Caco-2 (cell line): ENCODE measurements around the gene SLC18A3. TPM values are rescaled to one million over a fixed set of nuclear protein-coding genes. Genes with fewer than 3 reads are reported as not detected.

Experiments
- BruUV-seq: library from RNA; stranded (reverse); fragments of 400-500 nt; replicated peaks from 2 replicates; lab custom pipeline; 2021; lab: Mats Ljungman, UMichigan
- CTCF ChIA-PET: fragments of 300-600 bp; sonication (Branson Sonifier 250); formaldehyde crosslinking; loops from one replicate; lab custom pipeline; 2022; ENCODE audit warnings: antibody characterized with exemption; lab: Charles Lee
- POLR2A ChIA-PET: fragments of 300-600 bp; sonication (Branson Sonifier 250); formaldehyde crosslinking; loops from one replicate; lab custom pipeline; 2022; ENCODE audit warnings: antibody characterized with exemption; lab: Charles Lee
- DNase-seq, 2 experiments: peaks; one replicate each; pipeline versions ENCODE4 v3.0.0 to v3.0.0-alpha.2; 2020 to 2022
- H3K27me3 ChIP-seq: replicated peaks from 2 replicates; pipeline ENCODE4 v1.6.0; 2011; ENCODE audit warnings: low read length; ENCODE audit not compliant: control insufficient read depth, insufficient read depth
- H3K36me3 ChIP-seq: 2 replicates; pipeline ENCODE4 v1.5.1; 2011; ENCODE audit warnings: low read length; ENCODE audit not compliant: control insufficient read depth, insufficient read depth
- H3K4me1 ChIP-seq: fragments of 250-450 bp; sonication (Bioruptor Pico); 2 replicates; pipeline ENCODE4 v1.5.1; 2020; ENCODE audit warnings: mild to moderate bottlenecking
- H3K4me3 ChIP-seq: 2 replicates; pipeline ENCODE4 v1.5.1; 2011; ENCODE audit warnings: low read depth, mild to moderate bottlenecking, control low read depth, low read length
- H3K9me3 ChIP-seq: fragments of 250-450 bp; sonication (Bioruptor Pico); 2 replicates; pipeline ENCODE4 v1.5.1; 2020; ENCODE audit warnings: mild to moderate bottlenecking, moderate library complexity
- H3K27ac Mint-ChIP-seq: one replicate; pipeline ENCODE4 v1.8.0; 2022; ENCODE audit warnings: mixed read lengths; ENCODE audit not compliant: unreplicated experiment
- H3K27me3 Mint-ChIP-seq: one replicate; pipeline ENCODE4 v1.8.0; 2022; ENCODE audit warnings: mixed read lengths; ENCODE audit not compliant: insufficient read depth, unreplicated experiment
- H3K36me3 Mint-ChIP-seq: one replicate; pipeline ENCODE4 v1.8.0; 2022; ENCODE audit warnings: mild to moderate bottlenecking, mixed read lengths; ENCODE audit not compliant: insufficient read depth, unreplicated experiment
- H3K4me1 Mint-ChIP-seq: one replicate; pipeline ENCODE4 v1.8.0; 2022; ENCODE audit warnings: low read depth, mixed read lengths; ENCODE audit not compliant: unreplicated experiment
- H3K4me3 Mint-ChIP-seq: one replicate; pipeline ENCODE4 v1.8.0; 2022; ENCODE audit warnings: mild to moderate bottlenecking, moderate library complexity, mixed read lengths; ENCODE audit not compliant: unreplicated experiment
- H3K9me3 Mint-ChIP-seq: one replicate; pipeline ENCODE4 v1.8.0; 2022; ENCODE audit warnings: mixed read lengths; ENCODE audit not compliant: unreplicated experiment
- intact Hi-C: fragments of 100-400 bp; cut with micrococcal nuclease; formaldehyde crosslinking; loops from one replicate; pipeline ENCODE4 v1.10.0; 2022; ENCODE audit not compliant: unreplicated experiment
- total RNA-seq: library from RNA; stranded (reverse); gene quantifications from 2 replicates; pipeline ENCODE4 v1.2.3, GENCODE V29; 2022
- TF ChIP-seq, protein P1 (sequence below), 2 experiments: fragments of 200-600 bp in 1 of 2; IDR thresholded peaks; 1 replicate in 1 of 2; 2 replicates in 1 of 2; pipeline versions ENCODE4 v1.5.1 to v1.8.0; 2011 to 2022; ENCODE audit warnings: antibody characterized with exemption in 1 of 2, control low read depth in 1 of 2, inconsistent platforms in 1 of 2, low read depth in 1 of 2, low read length in 1 of 2, mild to moderate bottlenecking in 1 of 2, moderate library complexity in 1 of 2; ENCODE audit not compliant: insufficient read depth in 1 of 2, severe bottlenecking in 1 of 2, unreplicated experiment in 1 of 2

SLC18A3 gene
- total RNA-seq, 1 experiment from 2014 or later: not detected

DNA sequence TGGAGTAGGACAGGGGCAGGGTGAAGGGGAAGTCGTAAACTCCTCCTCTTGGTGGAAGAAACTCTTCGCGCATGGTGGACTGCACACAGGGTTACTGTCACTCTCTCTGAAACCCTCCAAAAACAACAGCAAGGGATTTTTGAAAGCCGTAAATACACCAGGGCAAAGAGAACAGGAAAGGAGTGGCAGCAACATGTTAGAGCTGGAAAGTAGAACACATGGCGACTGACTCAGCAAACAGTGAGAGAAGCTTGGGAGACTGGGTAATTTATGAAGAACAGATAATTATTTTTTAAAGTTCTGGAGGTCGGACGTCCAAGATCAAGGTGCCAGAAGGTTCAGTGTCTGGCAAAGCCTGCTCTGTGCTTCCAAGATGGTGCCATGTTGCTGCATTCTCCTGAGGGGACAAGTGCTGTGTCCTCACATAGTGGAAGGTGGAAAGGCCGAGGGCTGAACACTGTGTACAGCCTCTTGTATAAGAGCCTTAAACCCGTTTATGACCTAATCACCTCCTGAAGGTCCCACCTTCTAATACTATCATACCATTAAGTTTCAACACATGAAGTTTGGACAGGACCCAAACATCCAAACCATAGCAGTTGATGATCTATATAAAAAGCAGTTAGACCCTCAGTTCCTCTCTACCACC, 46.9 kb downstream of the SLC18A3 start:
- H3K4me3 Mint-ChIP-seq: no peak overlapping the region
- ChIA-PET POLR2A (no interaction called here), CTCF (no interaction called here)
- Histone ChIP-seq H3K36me3 (no peaks in the 10 kb centered on the region), H3K4me3 (no peak overlapping the region), H3K27me3 (no peaks in the 10 kb centered on the region), H3K4me1 (peaks cover 13% of the 10 kb centered on the region), H3K9me3 (peaks cover 18% of the 10 kb centered on the region; the same call in 1 of the 2 replicates)
- TF ChIP-seq, protein P1, sequence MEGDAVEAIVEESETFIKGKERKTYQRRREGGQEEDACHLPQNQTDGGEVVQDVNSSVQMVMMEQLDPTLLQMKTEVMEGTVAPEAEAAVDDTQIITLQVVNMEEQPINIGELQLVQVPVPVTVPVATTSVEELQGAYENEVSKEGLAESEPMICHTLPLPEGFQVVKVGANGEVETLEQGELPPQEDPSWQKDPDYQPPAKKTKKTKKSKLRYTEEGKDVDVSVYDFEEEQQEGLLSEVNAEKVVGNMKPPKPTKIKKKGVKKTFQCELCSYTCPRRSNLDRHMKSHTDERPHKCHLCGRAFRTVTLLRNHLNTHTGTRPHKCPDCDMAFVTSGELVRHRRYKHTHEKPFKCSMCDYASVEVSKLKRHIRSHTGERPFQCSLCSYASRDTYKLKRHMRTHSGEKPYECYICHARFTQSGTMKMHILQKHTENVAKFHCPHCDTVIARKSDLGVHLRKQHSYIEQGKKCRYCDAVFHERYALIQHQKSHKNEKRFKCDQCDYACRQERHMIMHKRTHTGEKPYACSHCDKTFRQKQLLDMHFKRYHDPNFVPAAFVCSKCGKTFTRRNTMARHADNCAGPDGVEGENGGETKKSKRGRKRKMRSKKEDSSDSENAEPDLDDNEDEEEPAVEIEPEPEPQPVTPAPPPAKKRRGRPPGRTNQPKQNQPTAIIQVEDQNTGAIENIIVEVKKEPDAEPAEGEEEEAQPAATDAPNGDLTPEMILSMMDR (IDR thresholded peaks at IDR 0.05; ENCODE audit: insufficient read depth in 1 of 2, low read depth in 1 of 2, low read length in 1 of 2, severe bottlenecking in 1 of 2, unreplicated experiment in 1 of 2): no peak
- H3K9me3 Mint-ChIP-seq: peaks cover 19% of the 10 kb centered on the region
- H3K36me3 Mint-ChIP-seq: no peaks in the 10 kb centered on the region
- peaks cover 10% of the 10 kb centered on the region for H3K4me1 Mint-ChIP-seq
- BruUV-seq: no TSS peak
- no peak for DNase-seq
- H3K27me3 Mint-ChIP-seq: peaks cover 9% of the 10 kb centered on the region
- H3K27ac Mint-ChIP-seq: no peak overlapping the region
- intact Hi-C loops: no loop called here

DNA sequence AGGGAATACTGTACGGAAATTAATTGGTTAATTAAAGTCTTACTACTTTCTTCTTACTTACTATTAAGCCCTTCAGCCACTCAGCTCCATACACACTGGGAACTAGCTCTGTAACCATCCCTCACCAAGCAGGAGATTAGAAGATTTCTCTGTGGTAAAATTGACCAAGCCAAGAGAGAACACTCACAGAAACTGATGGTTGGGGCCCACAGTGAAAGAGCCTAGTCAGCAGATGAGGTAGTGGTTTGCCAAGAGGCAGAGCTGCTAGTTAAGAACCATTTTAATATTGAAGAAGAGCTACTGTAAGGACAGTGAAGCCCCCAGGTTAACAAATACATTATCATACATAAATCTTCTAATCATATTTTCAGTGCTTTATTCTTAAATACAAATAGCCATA, 47.5 kb downstream of the SLC18A3 start:
- Mint-ChIP-seq H3K9me3 (peaks cover 19% of the 10 kb centered on the region), H3K4me3 (no peak overlapping the region), H3K4me1 (peaks cover 4% of the 10 kb centered on the region), H3K27ac (no peak overlapping the region), H3K27me3 (peaks cover 9% of the 10 kb centered on the region), H3K36me3 (no peaks in the 10 kb centered on the region)
- no peaks in the 10 kb centered on the region for H3K36me3 ChIP-seq
- H3K4me1 ChIP-seq: peaks cover 7% of the 10 kb centered on the region
- intact Hi-C loops: no loop called here
- H3K4me3 ChIP-seq: no peak overlapping the region
- TF ChIP-seq, protein P1 (IDR thresholded peaks at IDR 0.05; ENCODE audit: insufficient read depth in 1 of 2, low read depth in 1 of 2, low read length in 1 of 2, severe bottlenecking in 1 of 2, unreplicated experiment in 1 of 2): no peak
- no TSS peak for BruUV-seq
- peaks cover 18% of the 10 kb centered on the region; the same call in 1 of the 2 replicates for H3K9me3 ChIP-seq
- POLR2A ChIA-PET: no interaction called here
- CTCF ChIA-PET: no interaction called here
- DNase-seq: no peak
- H3K27me3 ChIP-seq: no peaks in the 10 kb centered on the region

DNA sequence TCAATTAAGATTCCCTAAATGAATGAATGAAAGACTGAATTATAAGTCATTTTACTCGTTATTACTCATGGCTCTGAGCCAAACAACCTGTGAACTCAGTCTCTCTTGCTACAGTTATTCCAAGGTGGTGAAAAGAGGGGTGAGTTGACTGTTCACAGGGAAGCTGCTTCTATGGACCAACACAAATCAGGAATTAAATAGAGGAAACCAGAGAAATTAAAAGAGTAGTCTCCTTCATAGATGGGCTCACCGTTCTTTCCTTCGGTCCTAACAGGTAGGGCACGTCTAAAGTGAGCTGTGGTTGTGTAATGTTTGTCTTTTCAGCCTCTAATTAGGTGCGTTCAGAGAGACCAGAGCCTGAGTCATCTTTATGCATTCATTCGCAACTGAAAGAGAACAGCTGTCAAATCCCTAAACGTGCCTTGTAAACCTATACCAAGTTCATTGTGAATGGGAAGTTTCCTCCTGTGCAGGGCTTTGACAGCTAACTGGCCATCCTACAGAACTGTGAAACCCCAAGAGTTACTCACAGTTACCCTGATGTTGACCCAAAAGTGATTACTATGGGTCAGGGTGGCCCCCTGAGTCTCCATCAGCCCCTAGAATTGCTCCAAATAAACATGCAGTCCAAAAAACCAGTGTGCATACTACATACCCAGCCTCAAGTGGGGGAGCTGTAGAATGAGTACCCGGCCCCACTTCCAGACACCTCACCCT, 51.2 kb downstream of the SLC18A3 start:
- intact Hi-C loops: no loop called here
- H3K27me3 ChIP-seq: no peaks in the 10 kb centered on the region
- no peaks in the 10 kb centered on the region for H3K36me3 ChIP-seq
- Mint-ChIP-seq H3K36me3 (no peaks in the 10 kb centered on the region), H3K4me1 (no peaks in the 10 kb centered on the region), H3K27ac (no peak overlapping the region), H3K27me3 (peaks cover 8% of the 10 kb centered on the region), H3K9me3 (peaks cover 19% of the 10 kb centered on the region), H3K4me3 (no peak overlapping the region)
- BruUV-seq: no TSS peak
- no peaks in the 10 kb centered on the region for H3K4me1 ChIP-seq
- H3K9me3 ChIP-seq: peaks cover 18% of the 10 kb centered on the region; the same call in 1 of the 2 replicates
- DNase-seq: no peak
- POLR2A ChIA-PET: no interaction called here
- CTCF ChIA-PET: no interaction called here
- TF ChIP-seq, protein P1 (IDR thresholded peaks at IDR 0.05; ENCODE audit: insufficient read depth in 1 of 2, low read depth in 1 of 2, low read length in 1 of 2, severe bottlenecking in 1 of 2, unreplicated experiment in 1 of 2): no peak
- H3K4me3 ChIP-seq: no peak overlapping the region

Other genes with a start within 250 kb of the SLC18A3 start
- gene DRGX, start 214.2 kb upstream of the SLC18A3 start, total RNA-seq: not detected in 2 replicates
- 30.2 and 32.0 TPM in 2 replicates for gene ERCC6, start 71.2 kb upstream of the SLC18A3 start, total RNA-seq
- 0.18 and 0.32 TPM in 2 replicates for gene CHAT, start 3.7 kb downstream of the SLC18A3 start, total RNA-seq
- not detected in 2 replicates for gene C10orf53, start 69.3 kb downstream of the SLC18A3 start, total RNA-seq
- gene OGDHL, start 152.0 kb downstream of the SLC18A3 start, total RNA-seq: 21.4 and 23.9 TPM in 2 replicates